Head of caudate nucleus (tissue), 42 donors: ENCODE data around the gene POU6F2.

Experiments used
- DNase-seq, 42 donors: peaks; one replicate each; pipeline versions ENCODE4 v3.0.0 to v3.0.0-alpha.2; 2020 to 2021; ENCODE audit warnings: mixed read lengths in 7 of 42
- intact Hi-C: fragments of 100-400 bp; cut with DNase I; formaldehyde crosslinking; loops from one replicate; pipeline ENCODE4 v1.15.0; 2022

Gene POU6F2

DNA sequence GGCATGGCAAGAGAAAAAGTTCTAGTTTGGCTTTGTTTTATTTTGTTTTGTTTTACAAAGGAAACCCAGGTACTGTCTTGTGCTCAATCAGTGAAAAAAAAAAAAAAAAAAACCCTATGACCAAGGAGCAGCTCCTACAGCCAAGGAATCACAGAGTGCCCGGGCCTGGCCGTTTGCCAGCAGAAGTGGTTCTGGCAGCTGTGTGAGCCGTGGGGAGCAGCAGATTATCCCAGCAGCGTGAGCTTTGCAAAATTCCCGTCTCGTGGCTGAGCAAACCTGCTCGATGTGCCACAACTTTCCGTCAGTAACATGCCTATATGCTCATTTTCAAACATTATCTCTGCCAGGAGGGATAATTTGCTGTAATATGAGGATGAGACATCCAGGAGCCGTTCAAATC, 293.7 kb downstream of the POU6F2 start:
- intact Hi-C loops: no loop called here
- DNase-seq: peak; percentile 6 to 79 (median 52)

DNA sequence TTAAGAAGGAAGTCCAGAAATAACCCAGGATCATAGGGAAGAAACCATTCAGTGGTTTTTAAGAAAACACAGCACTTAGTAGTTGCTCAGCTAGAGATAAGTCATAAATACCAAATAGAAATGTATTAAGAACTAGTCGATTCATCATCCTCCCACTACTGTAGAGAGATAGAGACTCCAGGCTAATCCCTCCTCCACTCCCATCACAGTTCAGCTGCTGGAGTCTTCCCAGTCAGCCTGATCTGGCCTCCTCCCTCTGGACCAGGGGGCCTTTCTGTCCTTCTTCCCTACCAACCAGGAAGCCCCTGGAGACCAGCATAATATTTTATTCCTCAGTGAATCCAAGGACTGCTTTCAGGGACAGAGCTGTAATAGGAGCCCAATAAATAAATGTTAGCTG, 294.4 kb downstream of the POU6F2 start:
- intact Hi-C loops: no loop called here
- DNase-seq: no peak

DNA sequence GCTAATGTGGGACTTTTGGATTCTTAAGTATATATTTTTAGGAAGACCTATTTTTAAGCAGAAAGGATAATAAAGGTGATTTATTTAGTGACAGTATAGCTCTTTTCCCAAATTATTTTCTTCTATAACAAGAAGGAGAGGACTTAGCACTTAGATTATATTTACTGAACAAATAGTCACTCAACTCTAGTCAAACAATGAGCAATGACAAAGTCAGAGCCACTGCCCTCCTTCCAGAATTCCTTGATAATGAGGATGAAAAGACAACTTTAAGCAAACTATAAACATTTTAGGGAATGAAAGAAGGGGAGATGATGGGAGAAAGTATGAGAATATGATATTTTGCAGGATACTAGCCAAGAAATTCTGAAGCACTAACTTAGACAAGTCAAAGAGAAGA, 295.0 kb downstream of the POU6F2 start:
- no peak for DNase-seq
- intact Hi-C loops: no loop called here

DNA sequence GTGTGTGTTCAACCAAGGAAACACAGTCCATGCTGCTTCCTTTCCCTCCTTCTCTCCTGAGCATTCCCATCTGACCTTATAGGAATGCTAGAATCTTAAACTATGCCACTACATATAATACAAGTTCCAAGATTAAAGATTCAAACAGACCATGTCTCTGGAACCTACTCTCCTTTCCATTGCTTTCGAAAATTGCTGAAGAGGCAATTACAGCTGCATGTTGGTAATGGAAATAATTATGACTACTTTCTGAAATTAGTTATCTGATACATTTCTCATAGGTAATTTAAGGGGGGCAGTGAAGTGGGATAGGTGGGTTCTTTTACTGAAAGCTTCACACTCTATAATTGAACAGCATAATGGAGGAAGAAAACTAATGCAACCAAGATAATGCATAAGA, 302.6 kb downstream of the POU6F2 start:
- intact Hi-C loops: no loop called here

DNA sequence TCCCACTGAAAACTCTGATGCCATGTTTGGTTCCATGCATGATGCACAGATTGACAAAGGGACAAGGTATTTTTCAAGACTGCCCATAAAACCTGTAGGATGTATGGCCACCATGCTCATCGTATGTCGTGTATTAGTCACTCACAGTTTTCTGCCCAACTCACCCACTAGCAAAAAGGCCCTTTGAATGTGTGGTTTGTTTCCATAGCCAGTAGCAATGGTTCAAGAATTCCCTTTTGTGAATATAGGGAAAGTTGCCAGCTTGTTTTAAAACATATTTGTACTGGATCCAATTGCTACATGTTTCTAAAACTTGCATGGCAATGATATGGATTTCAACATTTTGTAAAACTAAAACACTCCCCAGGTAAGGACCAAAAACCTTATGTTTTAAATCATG, 307.5 kb downstream of the POU6F2 start:
- intact Hi-C loops: no loop called here
- no peak for DNase-seq

More for the DNA sequence above, 302.6 kb downstream of the POU6F2 start:
- DNase-seq: no peak

DNA sequence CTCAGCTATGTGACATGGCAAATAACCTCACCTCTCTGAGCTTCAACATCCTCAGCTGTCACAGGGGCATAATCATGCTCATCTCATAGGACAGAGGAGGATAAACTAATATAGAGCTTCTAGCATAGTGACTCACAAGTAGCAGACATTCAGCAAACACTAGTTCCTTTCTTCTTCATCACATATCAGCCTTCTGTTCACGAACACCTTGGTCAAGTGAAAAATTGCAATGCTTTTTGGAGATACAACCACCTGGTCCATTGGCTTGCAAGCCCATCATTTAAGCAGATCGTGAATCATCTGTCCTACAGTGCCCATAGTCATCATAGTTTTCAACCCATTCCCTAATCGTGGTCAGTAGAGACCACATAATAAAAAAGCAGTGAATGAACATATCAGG, 310.6 kb downstream of the POU6F2 start:
- no peak for DNase-seq
- intact Hi-C loops: no loop called here

DNA sequence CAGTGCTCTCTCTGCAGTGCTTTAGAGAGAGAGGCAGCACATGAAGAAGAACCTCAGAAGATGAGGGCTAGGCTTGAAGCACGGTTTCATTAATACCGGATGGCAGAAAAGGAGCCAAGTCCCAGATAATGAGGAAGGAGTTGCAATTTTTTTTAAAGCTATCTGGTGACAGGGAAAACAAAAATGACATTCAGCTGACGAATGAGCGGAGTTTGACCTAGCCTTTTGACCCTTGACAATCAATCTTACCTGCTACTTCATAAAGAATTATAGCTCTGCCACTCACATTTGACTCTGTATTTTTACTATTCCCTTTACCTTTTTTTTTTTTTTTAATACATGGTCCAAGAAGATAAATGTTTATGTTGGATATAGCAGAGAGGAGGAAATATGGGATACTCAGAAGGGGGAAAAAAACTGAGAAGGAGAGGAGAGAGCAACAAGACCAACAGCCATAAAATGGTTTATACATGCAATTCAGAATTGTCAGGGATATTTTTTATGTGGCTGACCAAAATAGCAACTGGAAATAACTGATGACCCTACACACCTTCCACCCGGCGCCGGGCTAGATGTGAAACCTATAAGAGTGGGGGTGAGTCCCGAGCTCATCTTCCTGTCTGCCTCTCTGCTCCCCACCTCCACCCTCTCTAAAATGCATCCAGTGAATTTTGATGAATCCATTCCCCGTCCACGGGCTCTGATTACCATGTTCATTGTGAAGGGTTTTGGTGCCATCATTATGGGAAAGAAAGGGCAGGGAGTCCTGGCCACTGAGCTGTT, 314.1 kb downstream of the POU6F2 start:
- DNase-seq: no peak
- intact Hi-C loops: no loop called here

- DNase-seq: no peak
- intact Hi-C loops: no loop called here
Observed at GRCh38 chr7:39293056-39293823, 315.5 kb downstream of the POU6F2 start.

DNA sequence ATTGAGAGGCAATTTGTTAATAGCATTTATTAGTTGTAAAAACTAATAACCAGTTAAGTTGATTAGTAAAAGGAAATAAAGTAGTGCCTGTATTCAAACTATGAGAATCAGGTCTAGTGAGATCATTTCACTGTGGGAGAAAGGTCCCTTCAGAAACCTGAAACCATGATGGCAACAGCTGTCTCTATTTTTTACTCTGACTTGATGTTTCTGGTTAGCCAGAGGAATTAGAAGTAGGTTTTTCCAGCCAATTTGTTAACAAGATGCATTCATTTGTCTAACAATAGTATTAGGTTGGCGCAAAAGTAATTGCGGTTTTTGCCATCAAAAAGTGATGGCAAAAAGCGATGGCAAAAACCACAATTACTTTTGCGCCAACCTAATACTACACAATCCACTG, 316.3 kb downstream of the POU6F2 start:
- intact Hi-C loops: no loop called here
- DNase-seq: no peak

DNA sequence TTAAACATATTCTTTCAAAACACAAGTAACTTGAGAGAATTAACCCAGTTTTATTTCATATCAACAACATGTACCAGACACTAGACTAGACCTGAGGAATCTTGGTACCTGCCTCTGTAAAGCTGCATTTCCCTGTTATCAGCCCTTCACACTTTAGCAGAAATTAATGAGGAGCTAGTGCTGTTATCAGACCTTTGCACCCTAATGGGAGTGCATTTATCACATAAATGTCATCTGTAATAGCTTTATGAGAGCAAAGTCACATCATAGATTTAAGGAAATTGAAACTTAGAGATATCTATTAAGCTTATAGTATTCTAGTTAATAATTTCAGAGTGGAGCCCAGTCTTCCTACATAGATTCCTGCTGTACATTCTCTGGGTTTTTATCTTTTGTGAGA, 318.1 kb downstream of the POU6F2 start:
- DNase-seq: no peak
- intact Hi-C loops: no loop called here

DNA sequence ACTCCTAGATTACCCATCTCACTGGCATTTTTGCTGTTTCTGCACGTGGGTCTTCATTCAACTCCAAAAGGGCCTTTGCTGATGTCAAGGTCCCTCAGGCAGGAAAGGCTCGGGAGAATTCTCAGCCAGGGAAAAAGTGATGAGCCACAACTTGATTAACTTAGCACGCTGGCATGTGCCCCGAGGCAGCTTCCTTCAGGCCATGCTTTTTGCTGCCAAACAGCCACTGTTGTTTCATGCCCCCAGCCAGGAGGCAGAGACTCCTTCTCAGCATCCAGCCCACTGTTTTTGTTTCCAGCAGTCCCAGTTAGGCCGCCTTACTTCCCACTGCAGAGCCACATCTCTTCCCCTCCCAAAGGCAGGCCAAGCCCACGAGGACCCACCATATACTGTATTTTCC, 322.0 kb downstream of the POU6F2 start:
- intact Hi-C loops: no loop called here
- DNase-seq: no peak

GRCh38 chr7:39300276-39300675, 322.6 kb downstream of the POU6F2 start:
- intact Hi-C loops: no loop called here
- no peak for DNase-seq

DNA sequence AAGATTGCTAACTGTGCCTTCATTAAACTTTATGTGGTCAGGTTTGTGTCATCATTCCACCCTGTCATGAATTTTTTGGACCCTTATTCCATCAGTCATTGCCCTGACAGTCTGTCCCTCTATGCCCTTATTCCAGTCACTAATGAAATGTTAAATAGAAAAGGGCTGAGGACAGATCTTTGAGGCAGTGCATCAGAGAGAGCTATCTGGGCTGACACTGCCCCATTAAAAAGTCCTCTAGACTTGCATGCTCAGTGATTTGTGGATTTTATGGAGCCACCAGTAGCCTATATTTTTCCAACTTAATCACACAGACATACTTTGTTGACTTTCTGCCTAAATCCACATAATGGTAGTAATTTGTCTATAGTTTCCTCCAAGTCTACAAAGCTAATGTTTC, 323.8 kb downstream of the POU6F2 start:
- intact Hi-C loops: no loop called here
- no peak for DNase-seq

- no peak for DNase-seq
- intact Hi-C loops: no loop called here
Observed at GRCh38 chr7:39304178-39304577, 326.5 kb downstream of the POU6F2 start.

- intact Hi-C loops: no loop called here
- no peak for DNase-seq
Observed at GRCh38 chr7:39304668-39305405, 327.1 kb downstream of the POU6F2 start.

DNA sequence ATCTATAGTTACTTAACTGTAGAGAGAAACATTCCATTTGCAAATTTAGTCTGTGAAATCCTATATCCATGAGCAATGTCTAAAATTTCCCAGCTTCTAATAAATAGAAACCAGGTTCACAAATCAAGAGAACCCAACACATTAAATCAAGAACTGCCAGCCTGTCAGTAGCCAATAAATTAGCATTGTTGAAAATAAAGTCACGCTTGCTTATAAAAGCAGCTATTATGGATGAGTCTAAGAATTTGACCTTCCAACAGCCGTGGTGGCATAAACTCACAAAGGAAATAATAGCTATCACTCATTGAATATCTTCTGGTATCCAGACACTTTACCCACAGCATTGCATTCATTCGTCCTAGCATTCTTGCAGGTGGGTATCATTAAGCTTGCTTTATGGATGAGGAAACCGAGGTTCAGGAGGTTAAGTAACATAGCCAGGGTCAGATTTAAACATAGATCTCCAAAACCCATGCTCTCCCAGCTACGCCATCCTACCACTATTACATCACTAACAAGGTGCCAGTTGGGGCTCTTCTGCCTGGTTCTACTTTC, 328.4 kb downstream of the POU6F2 start:
- intact Hi-C loops: no loop called here
- no peak for DNase-seq

DNA sequence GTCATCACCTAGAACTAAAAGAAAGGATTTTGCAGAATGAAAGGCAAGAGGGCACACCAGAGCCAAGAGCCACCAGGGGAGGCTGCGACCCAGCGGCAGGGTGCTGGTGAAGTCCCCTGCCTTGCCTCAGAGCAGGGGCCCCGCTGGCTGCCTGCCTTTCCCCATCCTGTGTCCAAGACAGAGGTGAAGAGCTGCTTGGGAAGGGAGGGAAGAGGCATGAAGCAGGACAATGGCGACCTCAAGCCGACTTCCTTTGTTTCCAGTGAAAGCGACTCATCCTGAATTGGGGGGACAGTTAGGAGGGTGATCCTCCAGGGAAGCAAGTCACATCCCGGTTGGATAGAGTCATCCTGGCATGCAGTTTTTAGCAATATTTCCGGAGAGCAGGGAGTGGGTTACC, 333.0 kb downstream of the POU6F2 start:
- peak in 1 of 42 donors; percentile 17 for DNase-seq
- intact Hi-C loops: no loop called here

GRCh38 chr7:39312254-39312989, 334.7 kb downstream of the POU6F2 start:
- intact Hi-C loops: no loop called here
- DNase-seq: no peak

DNA sequence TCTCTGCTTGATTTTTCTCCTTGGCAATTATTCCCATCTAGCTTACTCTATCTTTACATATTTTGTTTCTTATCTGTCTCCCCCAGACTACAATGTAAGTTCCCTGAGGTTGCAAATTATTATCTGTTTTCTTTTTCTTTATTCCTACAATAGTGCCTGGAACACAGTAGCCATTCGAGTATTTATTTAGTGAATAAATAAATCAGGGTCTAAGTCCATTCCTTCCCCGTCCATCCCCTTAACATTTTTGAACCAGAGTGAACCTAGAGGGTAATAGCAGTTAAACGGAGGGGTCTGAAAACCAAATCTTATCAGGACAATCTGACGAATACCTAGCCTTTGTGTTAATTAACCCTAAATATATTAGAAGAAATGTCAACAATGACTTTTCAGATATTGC, 335.7 kb downstream of the POU6F2 start:
- intact Hi-C loops: no loop called here
- no peak for DNase-seq
